Fibroblast of lung (primary cell): ENCODE data around the gene MARVELD3.
A peak's percentile ranks its signal among the peaks of the same experiment; 100 is the strongest.

Experiments
- CTCF ChIP-seq, 2 donors: IDR thresholded peaks in 1 of 2; conservative IDR thresholded peaks in 1 of 2; 1 replicate in 1 of 2; 2 replicates in 1 of 2; pipeline ENCODE4 v1.5.1; 2011 to 2012; ENCODE audit warnings: low read length in 2 of 2, control low read depth in 1 of 2, inconsistent platforms in 1 of 2, low read depth in 1 of 2, mild to moderate bottlenecking in 1 of 2
- EZH2 ChIP-seq: IDR thresholded peaks from 2 replicates; pipeline ENCODE4 v1.5.1; 2012; ENCODE audit warnings: low read length, control low read depth, mild to moderate bottlenecking; ENCODE audit errors: missing control alignments

GRCh38 chr16:71626018-71626857 lies at the start of gene MARVELD3:
- TF ChIP-seq EZH2, result peak; percentile 97
- TF ChIP-seq CTCF (conservative IDR thresholded peaks at IDR 0.05 in 1 of 2, IDR thresholded peaks at IDR 0.05 in 1 of 2; ENCODE audit: low read depth in 1 of 2, low read length in 2 of 2), result no peak
